Measurements from ENCODE around the gene PSPC1. TPM values are rescaled to one million over a fixed set of nuclear protein-coding genes. Genes with fewer than 3 reads are reported as not detected.

PSPC1 gene
- total RNA-seq, 1 donor from 2014 or later: 35.1 TPM

- H3K27ac Mint-ChIP-seq (ENCODE audit: unreplicated experiment): peak overlapping the region; percentile 54
- no peaks in the 10 kb centered on the region for H3K9me3 Mint-ChIP-seq (ENCODE audit: low read depth)
- H3K4me1 Mint-ChIP-seq (ENCODE audit: low read depth): peaks cover 20% of the 10 kb centered on the region
- no peaks in the 10 kb centered on the region for H3K27me3 Mint-ChIP-seq (ENCODE audit: low read depth)
- no peak for TF ChIP-seq CTCF (IDR thresholded peaks at IDR 0.05)
- DNase-seq (ENCODE audit: low spot score): no peak
- peaks cover 16% of the 10 kb centered on the region for H3K36me3 Mint-ChIP-seq (ENCODE audit: low read depth)
- no peak overlapping the region for H3K4me3 Mint-ChIP-seq (ENCODE audit: unreplicated experiment)
Observed at GRCh38 chr13:19759669-19760068, 23.1 kb downstream of the PSPC1 start.

- peaks cover 11% of the 10 kb centered on the region for H3K36me3 Mint-ChIP-seq (ENCODE audit: low read depth)
- no peak for DNase-seq (ENCODE audit: low spot score)
Observed at GRCh38 chr13:19742643-19743042, 40.1 kb downstream of the PSPC1 start.

GRCh38 chr13:19737844-19738557 is 44.7 kb downstream of the PSPC1 start:
- no peak for DNase-seq (ENCODE audit: low spot score)

More at GRCh38 chr13:19742643-19743042, 40.1 kb downstream of the PSPC1 start:
- Mint-ChIP-seq H3K4me3 (ENCODE audit: unreplicated experiment) (no peak overlapping the region), H3K27ac (ENCODE audit: unreplicated experiment) (no peak overlapping the region), H3K9me3 (ENCODE audit: low read depth) (no peaks in the 10 kb centered on the region), H3K4me1 (ENCODE audit: low read depth) (no peaks in the 10 kb centered on the region), H3K27me3 (ENCODE audit: low read depth) (no peaks in the 10 kb centered on the region)
- TF ChIP-seq CTCF (IDR thresholded peaks at IDR 0.05): no peak

GRCh38 chr13:19726611-19727010 is 56.1 kb downstream of the PSPC1 start:
- no peak overlapping the region for H3K4me3 Mint-ChIP-seq (ENCODE audit: unreplicated experiment)
- no peak for DNase-seq (ENCODE audit: low spot score)
- H3K9me3 Mint-ChIP-seq (ENCODE audit: low read depth): no peaks in the 10 kb centered on the region
- no peak for TF ChIP-seq CTCF (IDR thresholded peaks at IDR 0.05)
- peak overlapping the region; percentile 49 for H3K27ac Mint-ChIP-seq (ENCODE audit: unreplicated experiment)
- H3K4me1 Mint-ChIP-seq (ENCODE audit: low read depth): peaks cover 8% of the 10 kb centered on the region
- peaks cover 17% of the 10 kb centered on the region for H3K36me3 Mint-ChIP-seq (ENCODE audit: low read depth)
- H3K27me3 Mint-ChIP-seq (ENCODE audit: low read depth): no peaks in the 10 kb centered on the region

More at GRCh38 chr13:19737844-19738557, 44.7 kb downstream of the PSPC1 start:
- TF ChIP-seq CTCF (IDR thresholded peaks at IDR 0.05): no peak
- Mint-ChIP-seq H3K27ac (ENCODE audit: unreplicated experiment) (peak overlapping the region; percentile 22), H3K4me1 (ENCODE audit: low read depth) (no peaks in the 10 kb centered on the region), H3K9me3 (ENCODE audit: low read depth) (no peaks in the 10 kb centered on the region), H3K27me3 (ENCODE audit: low read depth) (no peaks in the 10 kb centered on the region), H3K4me3 (ENCODE audit: unreplicated experiment) (no peak overlapping the region), H3K36me3 (ENCODE audit: low read depth) (peaks cover 13% of the 10 kb centered on the region)

GRCh38 chr13:19725320-19725719 is 57.4 kb downstream of the PSPC1 start:
- Mint-ChIP-seq H3K4me1 (ENCODE audit: low read depth) (peaks cover 13% of the 10 kb centered on the region), H3K27me3 (ENCODE audit: low read depth) (no peaks in the 10 kb centered on the region), H3K36me3 (ENCODE audit: low read depth) (peaks cover 11% of the 10 kb centered on the region), H3K4me3 (ENCODE audit: unreplicated experiment) (no peak overlapping the region), H3K27ac (ENCODE audit: unreplicated experiment) (no peak overlapping the region), H3K9me3 (ENCODE audit: low read depth) (no peaks in the 10 kb centered on the region)
- no peak for TF ChIP-seq CTCF (IDR thresholded peaks at IDR 0.05)
- DNase-seq (ENCODE audit: low spot score): no peak
